ENCODE data around the gene MYOZ2.

Gene MYOZ2

GRCh38 chr4:119212964-119213606 lies 77.5 kb downstream of the MYOZ2 start (continued):
- no peak for TF ChIP-seq ZNF837 (tag by site-specific recombination; IDR thresholded peaks at IDR 0.05)
- no peak for TF ChIP-seq ZFHX2 (tag by site-specific recombination; conservative IDR thresholded peaks at IDR 0.05)
- TF ChIP-seq ZNF146 (tag by site-specific recombination; IDR thresholded peaks at IDR 0.05) = no peak
- TF ChIP-seq ZNF132 (tag by site-specific recombination; IDR thresholded peaks at IDR 0.05; ENCODE audit: borderline replicate concordance) = no peak
- no peak for TF ChIP-seq ZNF155 (tag by site-specific recombination; IDR thresholded peaks at IDR 0.05)
- TF ChIP-seq GLIS2 (tag by site-specific recombination; IDR thresholded peaks at IDR 0.05) = no peak; the same call in none of the 2 replicates
- TF ChIP-seq ZNF354C (tag by site-specific recombination; IDR thresholded peaks at IDR 0.05; ENCODE audit: borderline replicate concordance, low read depth) = no peak
- no peak for TF ChIP-seq OVOL3 (tag by site-specific recombination; IDR thresholded peaks at IDR 0.05)
- TF ChIP-seq, protein P1, sequence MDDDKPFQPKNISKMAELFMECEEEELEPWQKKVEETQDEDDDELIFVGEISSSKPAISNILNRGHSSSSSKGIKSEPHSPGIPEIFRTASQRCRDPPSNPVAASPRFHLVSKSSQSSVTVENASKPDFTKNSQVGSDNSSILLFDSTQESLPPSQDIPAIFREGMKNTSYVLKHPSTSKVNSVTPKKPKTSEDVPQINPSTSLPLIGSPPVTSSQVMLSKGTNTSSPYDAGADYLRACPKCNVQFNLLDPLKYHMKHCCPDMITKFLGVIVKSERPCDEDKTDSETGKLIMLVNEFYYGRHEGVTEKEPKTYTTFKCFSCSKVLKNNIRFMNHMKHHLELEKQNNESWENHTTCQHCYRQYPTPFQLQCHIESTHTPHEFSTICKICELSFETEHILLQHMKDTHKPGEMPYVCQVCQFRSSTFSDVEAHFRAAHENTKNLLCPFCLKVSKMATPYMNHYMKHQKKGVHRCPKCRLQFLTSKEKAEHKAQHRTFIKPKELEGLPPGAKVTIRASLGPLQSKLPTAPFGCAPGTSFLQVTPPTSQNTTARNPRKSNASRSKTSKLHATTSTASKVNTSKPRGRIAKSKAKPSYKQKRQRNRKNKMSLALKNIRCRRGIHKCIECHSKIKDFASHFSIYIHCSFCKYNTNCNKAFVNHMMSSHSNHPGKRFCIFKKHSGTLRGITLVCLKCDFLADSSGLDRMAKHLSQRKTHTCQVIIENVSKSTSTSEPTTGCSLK (tag by site-specific recombination; IDR thresholded peaks at IDR 0.05) = no peak
- no peak for TF ChIP-seq ZNF426 (tag by site-specific recombination; IDR thresholded peaks at IDR 0.05)
- no peak; the same call in 1 of the 2 replicates for TF ChIP-seq ZNF121 (tag by site-specific recombination; IDR thresholded peaks at IDR 0.05)
- peak; percentile 74 for TF ChIP-seq ZBTB48 (tag by site-specific recombination; IDR thresholded peaks at IDR 0.05)
- TF ChIP-seq ZNF530 (tag by site-specific recombination; IDR thresholded peaks at IDR 0.05; ENCODE audit: low read depth) = no peak
- no peak for TF ChIP-seq ZNF514 (tag by site-specific recombination; IDR thresholded peaks at IDR 0.05)
- TF ChIP-seq ZNF677 (tag by site-specific recombination; IDR thresholded peaks at IDR 0.05) = no peak
- TF ChIP-seq ZNF544 (tag by site-specific recombination; IDR thresholded peaks at IDR 0.05) = no peak
- TF ChIP-seq ZNF664 (tag by site-specific recombination; IDR thresholded peaks at IDR 0.05) = no peak
- TF ChIP-seq, protein P2, sequence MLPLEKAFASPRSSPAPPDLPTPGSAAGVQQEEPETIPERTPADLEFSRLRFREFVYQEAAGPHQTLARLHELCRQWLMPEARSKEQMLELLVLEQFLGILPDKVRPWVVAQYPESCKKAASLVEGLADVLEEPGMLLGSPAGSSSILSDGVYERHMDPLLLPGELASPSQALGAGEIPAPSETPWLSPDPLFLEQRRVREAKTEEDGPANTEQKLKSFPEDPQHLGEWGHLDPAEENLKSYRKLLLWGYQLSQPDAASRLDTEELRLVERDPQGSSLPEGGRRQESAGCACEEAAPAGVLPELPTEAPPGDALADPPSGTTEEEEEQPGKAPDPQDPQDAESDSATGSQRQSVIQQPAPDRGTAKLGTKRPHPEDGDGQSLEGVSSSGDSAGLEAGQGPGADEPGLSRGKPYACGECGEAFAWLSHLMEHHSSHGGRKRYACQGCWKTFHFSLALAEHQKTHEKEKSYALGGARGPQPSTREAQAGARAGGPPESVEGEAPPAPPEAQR (tag by site-specific recombination; IDR thresholded peaks at IDR 0.05) = no peak
- no peak for TF ChIP-seq ZNF571 (tag by site-specific recombination; IDR thresholded peaks at IDR 0.05)
- TF ChIP-seq PRDM1 (tag by site-specific recombination; IDR thresholded peaks at IDR 0.05) = peak; percentile 16; the same call in 1 of the 2 replicates
- TF ChIP-seq ZNF621 (tag by site-specific recombination; IDR thresholded peaks at IDR 0.05) = no peak
- TF ChIP-seq, protein P3, sequence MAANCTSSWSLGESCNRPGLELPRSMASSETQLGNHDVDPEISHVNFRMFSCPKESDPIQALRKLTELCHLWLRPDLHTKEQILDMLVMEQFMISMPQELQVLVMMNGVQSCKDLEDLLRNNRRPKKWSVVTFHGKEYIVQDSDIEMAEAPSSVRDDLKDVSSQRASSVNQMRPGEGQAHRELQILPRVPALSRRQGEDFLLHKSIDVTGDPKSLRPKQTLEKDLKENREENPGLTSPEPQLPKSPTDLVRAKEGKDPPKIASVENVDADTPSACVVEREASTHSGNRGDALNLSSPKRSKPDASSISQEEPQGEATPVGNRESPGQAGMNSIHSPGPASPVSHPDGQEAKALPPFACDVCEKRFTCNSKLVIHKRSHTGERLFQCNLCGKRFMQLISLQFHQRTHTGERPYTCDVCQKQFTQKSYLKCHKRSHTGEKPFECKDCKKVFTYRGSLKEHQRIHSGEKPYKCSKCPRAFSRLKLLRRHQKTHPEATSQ (tag by site-specific recombination; IDR thresholded peaks at IDR 0.05) = no peak
- no peak for TF ChIP-seq ZNF202 (tag by site-specific recombination; IDR thresholded peaks at IDR 0.05; ENCODE audit: borderline replicate concordance)
- TF ChIP-seq ZNF391 (tag by site-specific recombination; IDR thresholded peaks at IDR 0.05; ENCODE audit: borderline replicate concordance, low read depth) = peak; percentile 39; the same call in 1 of the 2 replicates
- TF ChIP-seq GLI4 (tag by site-specific recombination; IDR thresholded peaks at IDR 0.05) = no peak
- no peak for TF ChIP-seq ZNF701 (tag by site-specific recombination; IDR thresholded peaks at IDR 0.05)
- TF ChIP-seq MYNN (tag by site-specific recombination; IDR thresholded peaks at IDR 0.05; ENCODE audit: borderline replicate concordance) = no peak
- no peak for TF ChIP-seq ZNF223 (tag by site-specific recombination; IDR thresholded peaks at IDR 0.05)
- TF ChIP-seq ZNF76 (tag by site-specific recombination; IDR thresholded peaks at IDR 0.05; ENCODE audit: borderline replicate concordance, low read depth) = no peak
- peak; percentile 8; the same call in 1 of the 2 replicates for TF ChIP-seq ZBTB17 (tag by site-specific recombination; IDR thresholded peaks at IDR 0.05)
- peak; percentile 88 for TF ChIP-seq CTCF (tag by site-specific recombination; IDR thresholded peaks at IDR 0.05)
- TF ChIP-seq MEIS1 (CRISPR knock-in tag; IDR thresholded peaks at IDR 0.05; ENCODE audit: borderline replicate concordance) = no peak
- TF ChIP-seq BCL11B (tag by site-specific recombination; IDR thresholded peaks at IDR 0.05; ENCODE audit: low read depth) = no peak; the same call in 1 of the 2 replicates
- TF ChIP-seq ZNF37A (tag by site-specific recombination; IDR thresholded peaks at IDR 0.05) = no peak
- no peak for TF ChIP-seq ZNF704 (tag by site-specific recombination; IDR thresholded peaks at IDR 0.05)
